HepG2 (cell line): ENCODE results near the gene EEF1AKMT4. TPM values are rescaled to one million over a fixed set of nuclear protein-coding genes. Genes with fewer than 3 reads are reported as not detected.

Experiments
- ATAC-seq: fragments of 200-7000 bp; cut with Tn5 transposase; 3 replicates; pipeline ENCODE4 v1.9.1; 2020; ENCODE audit warnings: mild to moderate bottlenecking, moderate library complexity
- BruUV-seq: library from RNA; stranded (reverse); fragments of 400-500 nt; replicated peaks from 2 replicates; lab custom pipeline; 2021; lab: Mats Ljungman, UMichigan
- CTCF ChIA-PET: fragments of 300-600 bp; formaldehyde crosslinking; extraction: SDS; loops from one replicate; lab custom pipeline; 2021; ENCODE audit warnings: low total read pairs, inconsistent platforms, low intra/inter-chr PET ratio; lab: Yijun Ruan, JAX
- POLR2A ChIA-PET: fragments of 350-600 bp; sonication (Branson Sonifier 250); formaldehyde crosslinking; loops from one replicate; lab custom pipeline; 2020; ENCODE audit warnings: antibody characterized with exemption, inconsistent platforms; lab: Yijun Ruan, JAX
- DNase-seq: peaks from one replicate; pipeline ENCODE4 v3.0.0-alpha.2; 2015; ENCODE audit warnings: low spot score
- FAIRE-seq: peaks from 3 replicates; lab custom pipeline; 2011; peaks lifted over from hg19 to GRCh38; lab: Jason Lieb, UNC
- H2AFZ ChIP-seq: one replicate; pipeline ENCODE4 v1.6.1; 2011; ENCODE audit warnings: low read length, inconsistent platforms
- H3K27ac ChIP-seq: fragments of 300-600 bp; 3 replicates; pipeline ENCODE4 v1.8.0; 2011; ENCODE audit warnings: mixed run types, mild to moderate bottlenecking, mixed read lengths, low read length, inconsistent platforms; ENCODE audit not compliant: insufficient read depth; ENCODE audit errors: extremely low read length
- H3K27me3 ChIP-seq, 2 experiments: fragments of 200-600 bp in 1 of 2; 2 replicates in 1 of 2; 3 replicates in 1 of 2; pipeline versions ENCODE4 v1.6.0 to v1.8.0; 2011; ENCODE audit warnings: low read length in 2 of 2, mild to moderate bottlenecking in 2 of 2, moderate library complexity in 2 of 2, inconsistent platforms in 1 of 2; ENCODE audit not compliant: insufficient read depth in 2 of 2, control insufficient read depth in 1 of 2
- H3K36me3 ChIP-seq, 2 experiments: fragments of 200-600 bp in 1 of 2; replicated peaks in 1 of 2; 2 replicates in 1 of 2; 3 replicates in 1 of 2; pipeline versions ENCODE4 v1.5.1 to v1.8.0; 2011; ENCODE audit warnings: low read length in 2 of 2, inconsistent platforms in 1 of 2; ENCODE audit not compliant: insufficient read depth in 2 of 2, control insufficient read depth in 1 of 2
- H3K4me1 ChIP-seq: 2 replicates; pipeline ENCODE4 v1.5.1; 2012; ENCODE audit warnings: low read length, inconsistent platforms; ENCODE audit not compliant: insufficient read depth
- H3K4me2 ChIP-seq: 2 replicates; pipeline ENCODE4 v1.6.0; 2011; ENCODE audit warnings: low read depth, low read length, inconsistent platforms
- H3K4me3 ChIP-seq, 3 experiments: fragments of 200-600 bp in 1 of 3; sonication (generic), shearing (Covaris generic) in 1 of 3; replicated peaks in 1 of 3; 2 replicates each; pipeline ENCODE4 v1.5.1; 2011 to 2016; ENCODE audit warnings: low read length in 3 of 3, inconsistent platforms in 2 of 3, low read depth in 2 of 3, mild to moderate bottlenecking in 2 of 3, control low read depth in 1 of 3, mixed read lengths in 1 of 3; ENCODE audit not compliant: insufficient read depth in 1 of 3
- H3K79me2 ChIP-seq: one replicate; pipeline ENCODE4 v1.6.1; 2011; ENCODE audit warnings: low read length, inconsistent platforms; ENCODE audit not compliant: insufficient read depth
- H3K9ac ChIP-seq: 2 replicates; pipeline ENCODE4 v1.6.0; 2011; ENCODE audit warnings: mild to moderate bottlenecking, low read depth, low read length, inconsistent platforms; ENCODE audit not compliant: insufficient read depth
- H3K9me3 ChIP-seq: 2 replicates; pipeline ENCODE4 v1.5.1; 2012; ENCODE audit warnings: mild to moderate bottlenecking, low read length
- H4K20me1 ChIP-seq: 2 replicates; pipeline ENCODE4 v1.6.0; 2011; ENCODE audit warnings: inconsistent platforms, mild to moderate bottlenecking, low read length, moderate library complexity; ENCODE audit not compliant: insufficient read depth
- AGO2 ChIP-seq: fragments of 200-400 bp; formaldehyde crosslinking; optimal IDR thresholded peaks from 2 replicates; pipeline ENCODE3; 2017; ENCODE audit warnings: mild to moderate bottlenecking, low read depth, low read length, moderate library complexity
- CTCF ChIP-seq: sonication (generic); formaldehyde crosslinking; IDR thresholded peaks from 2 replicates; pipeline ENCODE4 v1.5.0; 2020; ENCODE audit warnings: mild to moderate bottlenecking, missing genetic modification reagents, moderate library complexity
- FOSL2 ChIP-seq: sonication (generic); formaldehyde crosslinking; IDR thresholded peaks from 2 replicates; pipeline ENCODE4 v1.4.0; 2020; ENCODE audit warnings: missing genetic modification reagents
- HDAC1 ChIP-seq: sonication (generic); formaldehyde crosslinking; IDR thresholded peaks from 2 replicates; pipeline ENCODE4 v1.5.1; 2020; ENCODE audit warnings: mild to moderate bottlenecking, missing genetic modification reagents
- KLF13 ChIP-seq: sonication (generic); formaldehyde crosslinking; IDR thresholded peaks from 2 replicates; pipeline ENCODE4 v1.4.0; 2020; ENCODE audit warnings: mild to moderate bottlenecking, missing genetic modification reagents
- RXRA ChIP-seq: sonication (generic); formaldehyde crosslinking; IDR thresholded peaks from 2 replicates; pipeline ENCODE4 v1.5.1; 2020; ENCODE audit warnings: missing genetic modification reagents
- ZBTB20 ChIP-seq: sonication (generic); formaldehyde crosslinking; IDR thresholded peaks from 2 replicates; pipeline ENCODE4 v1.8.1; 2023; ENCODE audit warnings: missing genetic modification reagents, low read depth, mild to moderate bottlenecking, borderline replicate concordance
- ZBTB46 ChIP-seq: sonication (generic); formaldehyde crosslinking; IDR thresholded peaks from 2 replicates; pipeline ENCODE4 v1.4.0; 2020; ENCODE audit warnings: mild to moderate bottlenecking, missing genetic modification reagents, borderline replicate concordance
- ZNF652 ChIP-seq: IDR thresholded peaks from 2 replicates; pipeline ENCODE4 v1.6.1; 2016; ENCODE audit warnings: low read depth, borderline replicate concordance
- WGBS: methylation state at CpG from one replicate; pipeline ENCODE4 v1.1.6; 2017; ENCODE audit warnings: low lambda C conversion rate; 5-methylcytosine and 5-hydroxymethylcytosine counted together
- in situ Hi-C: cut with HindIII; loops from 2 replicates; pipeline ENCODE4 v1.10.0; 2017; ENCODE audit warnings: low pct_unique_long_range_greater_than_20kb; ENCODE audit not compliant: extremely low pct_ligation_motif_present
- intact Hi-C: fragments of 100-400 bp; cut with micrococcal nuclease; formaldehyde crosslinking; loops from one replicate; pipeline ENCODE4 v1.10.0; 2022; ENCODE audit not compliant: unreplicated experiment
- polyA plus RNA-seq, 8 experiments: library from polyadenylated mRNA; depleted of rRNA in 3 of 8; stranded (reverse) in 7 of 8; unstranded in 1 of 8; fragments of >200 nt; fragmentation: Illumina TruSeq in 4 of 8; extraction: Trizol in 4 of 8; gene quantifications; 2 replicates each; pipeline versions ENCODE4 v1.2.1 to v1.2.3, GENCODE V29; 2011 to 2016; ENCODE audit warnings: low read depth in 4 of 8, missing spikeins in 1 of 8, mixed read lengths in 1 of 8; ENCODE audit not compliant: insufficient read depth in 1 of 8
- total RNA-seq, 5 experiments: library from RNA; depleted of rRNA; stranded (reverse); fragments of >200 nt; fragmentation: Illumina TruSeq; extraction: Trizol; gene quantifications; 2 replicates each; pipeline ENCODE4 v1.2.3, GENCODE V29; 2016; ENCODE audit warnings: low read depth in 1 of 5

Gene EEF1AKMT4
- total and polyA plus RNA-seq, 2 of the 13 experiments (the other 11 are each of a cell fraction or from before 2014, with no cell fraction given): 13.1 to 15.8 TPM

GRCh38 chr3:184300378-184300720 lies 50.9 kb downstream of the EEF1AKMT4 start:
- peak overlapping the region; percentile 87 for H3K9ac ChIP-seq
- intact Hi-C loops: no loop called here

GRCh38 chr3:184305577-184305976 lies 56.1 kb downstream of the EEF1AKMT4 start:
- no peak for DNase-seq
- no TSS peak for BruUV-seq
- Histone ChIP-seq H3K4me1 (peaks cover 13% of the 10 kb centered on the region), H3K79me2 (peaks cover 10% of the 10 kb centered on the region), H3K27ac (no peak overlapping the region), H3K9ac (no peak overlapping the region), H3K4me3 (no peak overlapping the region), H3K4me2 (no peak overlapping the region), H3K9me3 (no peaks in the 10 kb centered on the region), H4K20me1 (no peaks in the 10 kb centered on the region), H2AFZ (no peak overlapping the region), H3K27me3 (no peaks in the 10 kb centered on the region; a peak in 1 of 5 replicates), H3K36me3 (peaks cover 32 to 82% of the 10 kb centered on the region in 2 experiments)
- intact Hi-C loops (no loop called here), in situ Hi-C loops (no loop called here)
- ChIA-PET POLR2A (no interaction called here), CTCF (no interaction called here)
- TF ChIP-seq AGO2: no peak
- TF ChIP-seq ZBTB20 (CRISPR knock-in tag): no peak
- TF ChIP-seq KLF13 (CRISPR knock-in tag): no peak
- TF ChIP-seq HDAC1: no peak
- TF ChIP-seq ZNF652 (CRISPR knock-in tag): peak; percentile 68
- peak; percentile 37; the same call in 1 of the 2 replicates for TF ChIP-seq CTCF (CRISPR knock-in tag)
- peak; percentile 47 for FAIRE-seq
- ATAC-seq: peak; percentile 69
- 86% methylated on average over 1 of the region's 1 CpG for WGBS

More at GRCh38 chr3:184300378-184300720, 50.9 kb downstream of the EEF1AKMT4 start:
- POLR2A ChIA-PET: no interaction called here
- peak; percentile 36 for FAIRE-seq
- H3K79me2 ChIP-seq: peaks cover 25% of the 10 kb centered on the region
- CTCF ChIA-PET: no interaction called here
- WGBS: 50% methylated on average over 3 of the region's 3 CpGs
- TF ChIP-seq ZBTB46 (CRISPR knock-in tag) (no peak), RXRA (CRISPR knock-in tag) (no peak), FOSL2 (peak; percentile 45)
- TF ChIP-seq, all 625 proteins: peak for 1
- peak overlapping the region; percentile 50 for H3K27ac ChIP-seq
- H3K4me1 ChIP-seq: peaks cover 38% of the 10 kb centered on the region
- no peaks in the 10 kb centered on the region for H3K9me3 ChIP-seq
- H2AFZ ChIP-seq: no peak overlapping the region
- peak overlapping the region; percentile 96 to 99 (median 98) for H3K4me3 ChIP-seq
- peaks cover 19 to 48% of the 10 kb centered on the region in 2 experiments; a peak in 4 of 5 replicates for H3K36me3 ChIP-seq
- H3K4me2 ChIP-seq: peak overlapping the region; percentile 86
- no peaks in the 10 kb centered on the region; a peak in 1 of 5 replicates for H3K27me3 ChIP-seq
- no peak for DNase-seq
- ATAC-seq: no peak
- in situ Hi-C loops: no loop called here
- H4K20me1 ChIP-seq: no peaks in the 10 kb centered on the region
- BruUV-seq: no TSS peak
